CD4-positive, alpha-beta T cell treated with Interleukin-17A for 1 hour (primary cell): ENCODE results near the gene ATP1B3.
"Not testable (repeated sequence)": the region's sequence is repeated elsewhere in the genome, so short reads cannot be mapped to it uniquely, and the experiment has no call there.

Experiments
- DNase-seq: peaks from one replicate; pipeline ENCODE4 v3.0.0-alpha.2; 2020

The ATP1B3 gene

DNA sequence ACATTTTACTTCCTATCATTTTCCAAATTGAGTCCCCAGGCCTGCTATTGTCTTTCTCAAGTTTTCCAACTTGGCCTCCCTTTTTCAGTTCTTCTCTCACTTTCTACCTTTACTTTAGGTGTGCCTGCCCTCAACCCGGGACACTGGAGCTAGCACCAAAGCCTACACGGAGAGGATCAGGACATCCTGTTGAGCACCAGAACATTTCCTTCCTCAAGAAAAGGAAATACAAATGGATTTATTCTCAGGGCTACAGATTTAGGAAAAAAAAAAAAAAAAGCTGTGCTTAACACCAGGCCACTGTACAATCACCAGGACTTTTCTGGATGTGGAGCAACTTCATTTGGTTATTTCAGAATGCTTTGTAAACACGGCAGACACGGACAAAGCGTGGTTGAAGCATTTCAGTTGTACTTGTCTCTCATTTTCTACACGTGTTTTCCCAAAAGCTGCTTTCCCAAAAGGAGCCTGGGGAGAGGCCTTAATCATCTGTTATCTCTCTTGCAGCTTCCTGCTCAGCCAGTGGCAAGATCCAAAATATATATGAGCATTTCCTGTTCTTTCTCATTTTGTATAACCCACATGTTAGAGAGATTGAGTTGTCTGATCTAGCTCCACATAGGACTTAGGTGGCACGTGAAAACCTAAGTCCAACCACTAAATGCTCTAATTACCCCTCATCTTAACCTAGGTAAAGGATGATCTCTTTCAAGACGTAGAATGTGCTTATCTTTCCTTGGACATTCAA lies 15.5 kb upstream of the ATP1B3 start:
- no peak for DNase-seq

DNA sequence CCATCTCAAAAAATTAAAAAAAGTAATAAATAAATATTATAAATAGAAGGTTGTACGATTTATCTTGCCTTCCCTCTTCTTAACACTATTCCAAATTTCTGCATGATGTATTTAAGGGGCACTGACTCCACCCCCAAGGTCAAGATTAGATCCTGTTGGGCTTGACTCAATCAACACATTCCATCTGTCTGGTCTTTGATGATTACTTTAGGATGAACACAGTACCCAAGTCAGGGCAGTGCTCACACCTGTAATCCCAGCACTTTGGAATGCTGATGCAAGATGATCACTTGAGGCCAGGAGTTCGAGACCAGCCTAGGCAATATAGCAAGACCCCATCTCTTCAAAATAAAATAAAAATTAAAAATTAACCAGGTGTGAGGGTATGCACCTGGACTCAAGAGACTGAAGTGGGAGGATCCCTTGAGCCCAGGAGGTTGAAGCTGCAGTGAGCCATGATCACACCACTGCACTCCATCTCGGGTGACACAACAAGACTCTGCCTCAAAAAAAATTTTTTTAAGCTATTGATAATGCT lies 14.1 kb upstream of the ATP1B3 start:
- no peak for DNase-seq

DNA sequence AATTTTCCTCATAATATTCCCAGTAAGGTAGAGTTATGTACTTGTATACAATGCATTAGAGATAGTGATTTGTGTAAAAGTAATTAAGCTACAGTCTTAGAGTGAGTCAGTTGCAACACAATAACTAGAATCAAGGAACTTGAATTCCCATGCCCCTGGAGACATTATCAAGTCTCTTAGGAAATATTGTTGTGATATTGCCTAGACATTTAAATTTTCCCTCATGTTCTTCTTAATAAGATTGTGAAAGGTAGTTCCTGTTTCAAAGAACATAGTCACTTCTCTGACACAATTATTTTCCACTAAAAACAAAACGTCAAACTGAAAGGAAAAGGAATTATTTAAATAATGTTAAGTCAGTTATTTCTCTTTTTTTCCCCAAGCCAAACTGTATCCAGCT lies 13.0 kb upstream of the ATP1B3 start:
- no peak for DNase-seq

DNA sequence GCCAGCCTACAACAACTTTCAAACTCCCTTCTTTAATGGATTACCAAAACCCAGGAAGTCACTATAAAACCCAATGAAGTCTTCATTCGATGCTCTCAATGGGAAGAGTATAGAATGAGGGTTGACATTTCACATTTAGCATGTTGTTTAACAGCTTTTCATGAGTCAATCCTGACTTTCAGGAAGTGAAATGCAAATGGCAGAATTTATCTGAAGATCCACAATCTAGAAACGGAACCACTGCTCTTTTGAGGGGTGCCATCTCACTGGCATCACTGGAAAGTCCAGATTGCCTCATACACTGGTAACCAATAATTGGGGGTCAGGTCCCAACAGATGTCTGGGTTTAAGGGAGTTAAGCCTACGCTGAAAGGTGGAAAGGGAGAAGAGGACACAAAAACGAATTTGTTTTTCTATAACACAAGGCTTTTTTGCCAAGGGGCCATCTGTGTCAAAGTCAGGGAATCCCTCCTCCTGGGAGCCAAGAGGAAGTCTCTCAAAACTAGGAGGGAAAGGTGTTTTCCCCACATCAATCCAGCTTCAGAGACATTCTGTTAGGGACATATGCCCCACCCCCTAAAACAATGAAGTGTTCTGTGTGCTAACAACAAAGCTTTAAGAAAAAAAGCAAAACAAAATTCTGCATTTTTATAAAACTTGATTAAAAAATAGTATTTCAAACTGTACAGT lies 12.0 kb upstream of the ATP1B3 start:
- no peak for DNase-seq

DNA sequence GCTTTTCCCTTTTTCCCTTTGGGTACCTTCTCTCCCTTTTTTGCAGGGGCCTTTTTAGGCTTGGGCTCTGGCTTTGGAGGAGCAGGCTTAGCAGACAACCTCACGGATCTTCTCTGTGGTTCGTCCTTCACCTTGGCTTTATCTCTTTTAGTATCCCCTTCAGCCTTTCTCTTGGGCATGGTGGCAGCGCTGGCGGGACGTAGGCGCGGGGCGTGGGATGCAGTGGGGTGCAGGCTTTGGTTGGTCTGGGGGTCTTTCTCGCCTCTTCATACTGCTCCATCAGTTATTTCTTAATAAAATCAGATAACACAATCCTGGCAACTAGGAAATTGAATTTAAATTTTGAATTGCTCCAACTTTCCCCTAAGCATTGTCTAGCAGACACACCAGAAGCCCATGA lies 11.3 kb upstream of the ATP1B3 start:
- DNase-seq, result no peak

DNA sequence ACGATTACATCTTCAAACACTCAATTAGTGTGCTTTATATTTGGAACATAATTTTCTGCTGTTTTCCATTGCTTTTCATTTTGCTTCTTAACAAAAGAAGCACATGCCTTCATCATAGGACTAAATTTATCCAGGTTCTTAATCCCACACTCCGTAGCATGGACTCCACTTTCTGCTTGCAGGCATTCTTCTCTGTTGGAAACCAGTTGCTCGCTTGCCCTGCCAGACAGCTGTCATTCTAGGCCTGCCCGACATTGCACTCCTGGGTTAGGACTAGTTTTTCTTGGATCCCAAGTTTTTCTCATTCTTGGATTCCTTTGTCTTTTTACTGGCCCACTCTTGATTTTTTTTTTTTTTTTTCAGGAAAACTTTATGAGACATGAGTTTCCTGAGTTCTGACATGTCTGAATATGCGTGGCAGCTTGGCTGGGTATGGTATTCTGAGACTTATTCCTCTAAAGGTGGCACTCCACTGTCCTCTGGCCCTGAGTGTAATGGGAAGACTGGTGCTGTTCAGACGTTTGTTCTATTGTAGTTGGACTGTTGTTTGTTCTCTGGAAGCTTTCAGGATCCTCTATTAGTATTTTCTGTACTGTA lies 6.3 kb upstream of the ATP1B3 start:
- DNase-seq, result no peak

DNA sequence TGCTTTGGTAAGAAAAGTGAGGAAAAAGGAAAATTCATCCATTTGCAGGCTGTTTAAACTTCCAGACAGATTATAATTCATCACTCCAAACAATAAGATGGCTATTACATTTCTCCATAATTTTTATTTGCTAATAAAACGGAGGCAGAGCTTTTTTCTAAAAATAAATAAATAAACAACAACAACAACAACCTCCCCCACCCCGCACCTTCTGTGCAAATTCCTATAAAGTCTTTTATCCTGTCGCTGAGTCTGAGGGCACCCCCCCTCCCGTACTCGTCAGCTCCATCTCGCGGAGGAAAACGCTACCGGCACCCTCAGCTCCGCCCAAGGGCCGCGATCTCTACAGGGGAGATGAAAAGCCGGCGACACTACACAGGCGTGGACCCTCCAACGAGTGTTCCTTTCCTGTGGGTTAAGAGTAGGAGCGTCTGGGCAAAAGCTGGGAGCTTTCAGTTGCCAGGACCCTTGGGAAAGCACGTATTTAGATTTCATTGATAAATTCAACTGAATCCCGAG lies 1.0 kb upstream of the ATP1B3 start:
- DNase-seq, result peak; percentile 86

DNA sequence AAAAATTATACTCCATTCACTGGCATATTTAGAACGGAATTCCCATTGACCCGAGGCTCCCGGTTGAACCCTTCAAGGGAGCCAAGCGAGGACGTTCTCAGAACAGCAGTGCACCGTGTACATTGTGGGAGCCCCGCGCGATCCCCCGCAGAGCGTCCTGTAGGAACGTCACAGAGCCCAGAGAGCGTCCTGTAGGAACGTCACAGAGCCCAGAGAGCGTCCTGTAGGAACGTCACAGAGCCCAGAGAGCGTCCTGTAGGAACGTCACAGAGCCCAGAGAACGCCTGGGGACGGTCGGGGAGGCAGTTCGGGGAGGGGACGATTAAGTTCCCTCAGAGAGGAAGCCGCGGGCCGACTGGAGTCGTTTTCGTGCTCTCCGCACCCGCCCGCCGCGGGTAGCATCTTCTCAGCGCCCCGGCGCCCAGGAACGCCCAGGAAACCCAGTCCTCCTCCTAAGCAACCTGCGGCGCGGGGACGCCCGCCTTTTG lies 506 bp upstream of the ATP1B3 start:
- no peak for DNase-seq

DNA sequence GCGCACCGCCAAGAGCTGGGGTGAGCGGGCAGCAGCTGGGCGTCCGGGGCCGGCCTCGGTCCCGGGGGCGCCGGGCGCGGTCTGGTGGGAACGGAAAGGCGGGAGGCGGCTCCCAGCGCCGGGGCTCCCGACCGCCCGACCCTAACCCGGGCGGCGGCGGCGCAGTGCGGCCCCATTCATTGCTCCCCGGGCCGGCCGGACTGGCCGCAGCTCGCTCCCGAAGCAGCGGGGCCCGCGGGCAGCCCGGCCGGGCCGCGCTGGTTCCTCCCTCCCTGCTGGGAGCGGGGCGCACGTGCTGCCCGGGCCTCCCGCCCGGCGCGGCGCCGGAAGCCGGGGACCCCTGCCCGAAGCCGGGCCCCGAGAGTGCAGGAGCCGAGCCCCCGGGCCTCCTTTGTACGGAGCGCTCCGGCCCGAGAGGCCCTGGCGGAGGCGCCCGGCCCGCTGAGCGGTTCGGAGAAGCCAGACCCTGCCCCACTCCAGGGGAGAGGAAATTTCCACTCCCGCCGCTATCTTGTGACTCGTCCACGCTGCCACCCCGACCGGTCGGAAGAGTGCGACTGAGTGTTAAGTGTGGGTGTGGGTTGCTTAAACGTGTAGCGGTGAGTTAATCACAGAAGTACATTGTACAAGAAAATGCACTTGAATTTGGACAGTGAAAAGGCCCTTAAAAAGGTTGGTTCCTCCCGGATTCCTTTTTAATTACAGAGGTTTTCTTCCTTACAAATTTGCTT lies 613 bp downstream of the ATP1B3 start:
- peak; percentile 65 for DNase-seq

DNA sequence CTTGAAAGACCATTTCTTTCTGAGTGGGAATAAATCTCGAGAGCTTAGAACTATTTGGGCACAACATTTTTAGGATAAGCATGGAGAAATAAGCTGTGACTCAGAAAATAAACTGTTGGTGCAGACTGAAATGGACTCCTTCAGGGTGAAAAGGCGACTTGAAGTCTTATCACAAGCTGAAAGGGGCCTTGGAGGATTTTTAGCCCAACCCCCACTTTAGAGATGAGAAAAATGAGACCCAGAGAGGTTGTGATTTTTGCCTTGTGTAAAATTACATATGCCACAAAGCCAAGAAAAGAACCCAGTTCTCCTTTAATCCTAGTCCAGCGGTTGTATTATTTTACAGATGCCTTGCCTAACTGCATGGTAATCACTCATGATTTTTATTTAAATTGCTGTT lies 1.5 kb downstream of the ATP1B3 start:
- no peak for DNase-seq

DNA sequence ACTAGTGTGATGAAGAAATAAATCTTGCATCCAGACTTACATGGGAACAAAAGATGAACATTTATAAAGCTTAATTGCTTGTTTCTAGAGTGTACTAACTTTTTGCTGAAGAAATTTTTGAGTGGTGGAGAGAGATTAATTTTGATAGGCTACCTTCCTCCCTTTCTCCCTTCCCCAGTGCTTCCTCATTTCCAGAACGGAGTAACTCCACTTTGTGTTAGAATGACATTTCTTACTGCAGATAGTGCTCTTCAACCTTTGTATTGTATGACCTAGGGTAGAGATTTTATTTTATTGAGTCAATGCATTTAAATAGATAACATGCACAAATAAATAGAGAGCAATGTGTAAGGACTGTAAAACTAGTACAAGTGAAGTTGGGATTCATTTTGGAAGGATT lies 1.9 kb downstream of the ATP1B3 start:
- DNase-seq, result no peak

DNA sequence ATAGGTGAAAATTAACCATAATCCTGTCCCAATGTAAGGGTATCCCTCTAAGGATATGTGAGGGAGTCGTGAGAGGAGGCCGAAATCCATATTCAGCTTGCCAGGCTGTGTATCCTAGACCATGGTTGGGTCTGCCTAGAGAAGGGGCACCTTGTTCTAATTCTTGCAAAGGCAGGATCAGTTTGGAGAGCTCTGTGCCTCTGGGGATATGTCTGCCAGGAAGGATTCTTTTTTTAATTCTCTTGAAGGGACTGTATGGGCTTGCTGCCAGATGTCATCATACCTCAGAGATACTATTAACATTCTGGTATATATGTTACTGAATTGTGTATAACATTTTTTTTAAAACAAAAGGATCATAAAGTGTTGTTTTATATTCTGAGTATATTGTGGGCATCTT lies 2.4 kb downstream of the ATP1B3 start:
- no peak for DNase-seq

DNA sequence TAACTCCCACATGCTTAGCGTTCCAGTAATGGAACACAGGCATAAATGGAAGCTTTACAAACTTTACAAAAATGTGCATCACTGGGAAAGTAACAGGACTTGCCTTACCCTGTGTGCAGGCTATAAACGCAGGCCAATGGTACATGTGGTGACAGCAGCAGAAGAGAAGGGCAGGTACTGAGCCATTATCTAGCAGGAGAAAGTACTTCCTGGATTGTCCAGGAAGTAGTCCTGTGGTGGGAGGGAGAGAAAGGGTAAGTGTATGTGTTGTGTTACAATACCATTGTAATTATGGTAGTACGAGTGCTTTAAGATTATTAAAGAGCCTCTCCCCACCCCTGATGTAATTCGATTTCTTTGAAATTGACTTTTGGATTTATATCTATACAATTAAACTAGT lies 5.3 kb downstream of the ATP1B3 start:
- no peak for DNase-seq

DNA sequence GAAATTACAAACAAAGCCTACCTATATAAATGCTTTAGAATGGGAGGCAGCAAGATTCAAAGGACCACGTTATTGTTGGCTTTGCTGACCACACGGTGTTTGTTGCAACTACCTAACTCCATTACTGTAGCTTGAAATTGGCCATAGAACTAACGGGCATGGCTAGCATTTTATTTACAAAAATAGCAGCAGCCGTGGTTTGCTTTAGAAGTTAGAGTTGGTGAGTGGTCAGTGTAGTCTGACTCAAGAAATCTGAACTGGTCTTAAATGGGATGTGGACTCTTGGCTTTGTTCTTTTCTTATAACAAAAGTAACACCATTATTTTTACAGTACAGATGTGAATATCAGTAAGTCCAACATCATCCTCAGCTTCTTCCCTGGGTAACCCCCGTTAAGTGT lies 10.6 kb downstream of the ATP1B3 start:
- DNase-seq, result no peak

DNA sequence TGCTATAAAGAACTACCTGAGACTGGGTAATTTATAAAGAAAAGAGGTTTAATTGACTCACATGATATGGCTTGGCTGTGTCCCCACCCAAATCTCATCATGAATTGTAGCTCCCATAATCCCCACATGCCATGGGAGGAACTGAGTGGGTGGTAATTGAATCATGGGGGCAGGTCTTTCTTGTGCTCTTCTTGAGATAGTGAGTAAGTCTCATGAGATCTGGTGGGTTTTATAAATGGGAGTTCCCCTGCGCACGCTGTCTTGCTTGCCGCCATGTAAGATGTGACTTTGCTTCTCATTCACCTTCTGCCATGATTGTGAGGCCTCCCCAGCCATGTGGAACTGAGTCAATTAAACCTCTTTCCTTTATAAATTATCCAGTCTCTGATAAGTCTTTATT lies 12.1 kb downstream of the ATP1B3 start:
- DNase-seq, result not testable (repeated sequence)

DNA sequence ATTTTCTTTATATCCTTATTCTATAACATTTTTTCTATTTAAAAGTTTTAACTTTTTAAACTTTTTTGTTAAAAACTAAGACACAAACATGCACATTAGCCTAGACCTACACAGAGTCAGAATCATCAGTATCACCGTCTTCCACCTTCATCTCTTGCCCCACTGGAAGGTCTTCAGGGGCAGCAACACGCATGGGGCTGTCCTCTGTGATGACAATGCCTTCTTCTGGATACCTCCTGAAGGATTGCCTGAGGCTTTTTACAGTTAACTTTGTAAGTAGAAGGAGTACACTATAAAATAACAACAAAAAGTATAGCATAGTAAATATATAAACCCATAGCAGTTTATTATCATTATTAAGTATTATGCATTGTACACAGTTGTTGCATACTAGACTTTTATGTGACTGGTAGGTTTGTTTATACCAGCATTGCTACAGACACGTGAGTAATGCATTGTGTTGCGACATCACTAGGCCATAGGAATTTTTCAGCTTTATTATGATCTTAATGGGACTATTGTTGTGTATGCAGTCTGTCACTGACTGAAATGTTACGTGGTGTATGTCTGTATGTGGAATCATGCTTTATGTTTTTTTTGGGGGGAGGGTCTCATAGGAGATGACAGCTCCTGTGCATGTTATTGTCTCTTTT lies 18.2 kb downstream of the ATP1B3 start:
- DNase-seq, result no peak

DNA sequence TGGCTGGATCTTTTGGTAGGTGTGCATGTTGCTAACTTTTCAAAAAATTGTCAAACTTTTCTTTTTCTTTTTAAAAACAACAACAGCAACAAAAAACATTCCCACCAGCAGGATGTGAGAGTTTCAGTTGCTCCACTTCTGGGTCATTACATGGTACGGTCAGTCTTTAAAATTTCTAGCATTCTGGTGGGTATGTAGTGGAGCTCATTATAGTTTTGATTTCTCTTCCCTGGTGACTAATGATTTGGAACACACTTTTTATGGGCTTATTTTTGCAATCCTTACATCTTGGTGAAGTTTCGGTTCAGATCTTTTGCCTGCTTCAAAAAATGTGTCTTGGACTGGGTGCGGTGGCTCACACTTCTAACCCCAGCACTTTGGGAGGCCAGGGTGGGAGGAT lies 19.3 kb downstream of the ATP1B3 start:
- no peak for DNase-seq

DNA sequence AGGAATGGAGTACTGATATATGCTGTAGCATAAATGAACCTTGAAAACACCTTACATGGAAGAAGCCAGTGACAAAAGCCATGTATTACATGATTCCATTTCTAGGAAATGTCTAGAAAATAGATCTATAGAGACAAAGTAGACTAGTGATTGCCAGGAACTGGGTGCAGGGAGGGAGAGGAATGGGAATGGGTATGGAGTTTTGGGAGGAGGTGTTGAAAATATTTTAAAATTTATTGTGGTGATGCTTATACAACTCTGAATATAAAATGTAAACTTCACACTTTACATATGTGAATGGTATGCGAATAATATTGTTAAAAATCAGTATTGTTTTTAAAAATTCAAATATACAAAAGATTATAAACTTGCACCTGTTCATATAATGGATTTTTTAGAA lies 22.5 kb downstream of the ATP1B3 start:
- no peak for DNase-seq

DNA sequence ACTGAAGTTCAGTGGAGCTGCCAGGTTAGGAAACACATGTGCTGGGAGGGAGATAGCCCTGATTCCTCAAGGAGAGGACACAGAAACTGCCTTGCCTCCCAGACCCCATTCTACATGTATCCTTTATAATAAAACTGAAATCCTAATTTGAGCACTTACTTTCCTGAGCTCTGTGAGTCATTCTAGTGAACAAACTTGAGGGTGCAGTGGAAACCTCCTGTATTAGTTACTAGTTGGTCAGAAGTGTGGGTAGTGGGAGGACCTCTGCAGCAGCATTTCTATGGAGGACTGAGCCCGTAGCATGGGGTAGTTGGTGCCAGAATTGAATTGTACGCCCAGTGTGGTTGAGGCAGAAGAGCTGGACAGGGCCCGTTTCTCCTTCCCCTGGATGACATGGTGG lies 23.9 kb downstream of the ATP1B3 start:
- no peak for DNase-seq

DNA sequence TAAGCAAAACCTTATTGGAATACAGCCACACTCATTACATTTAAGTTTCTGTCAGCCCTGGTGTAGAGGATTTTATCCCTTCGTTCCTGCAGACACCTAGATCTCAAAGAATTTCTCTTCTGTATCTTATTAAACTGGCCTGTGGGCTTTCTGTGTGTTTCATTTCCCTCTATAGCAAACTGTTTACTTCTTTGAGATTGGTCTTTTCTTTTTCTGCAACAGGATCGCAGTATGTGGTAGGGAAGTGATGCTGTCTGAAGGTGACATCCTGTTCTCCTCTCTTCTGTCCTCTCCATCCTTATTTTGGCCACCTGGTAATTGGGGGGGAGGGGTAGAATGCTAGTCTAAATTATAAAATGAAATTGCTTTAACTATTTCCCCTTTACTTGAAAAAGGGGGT lies 25.5 kb downstream of the ATP1B3 start:
- no peak for DNase-seq

DNA sequence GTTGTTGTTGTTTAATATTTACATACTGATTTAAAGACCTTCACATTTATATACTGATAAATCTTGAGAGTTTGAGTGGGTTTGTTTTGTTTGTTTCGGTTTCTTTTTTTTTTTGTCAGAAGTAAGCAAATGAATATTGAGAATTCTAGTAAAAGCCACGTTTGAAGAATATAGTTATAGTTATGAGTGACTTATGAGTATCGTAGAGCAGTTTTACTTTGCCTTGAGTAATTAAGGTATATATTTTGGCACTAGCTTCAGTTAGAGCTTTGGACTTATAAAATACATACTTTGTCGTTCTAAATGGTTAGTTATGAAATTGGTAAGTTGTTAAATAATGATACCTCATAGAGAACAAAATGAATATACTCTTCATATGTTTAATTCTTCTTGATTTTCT lies 27.8 kb downstream of the ATP1B3 start:
- no peak for DNase-seq

DNA sequence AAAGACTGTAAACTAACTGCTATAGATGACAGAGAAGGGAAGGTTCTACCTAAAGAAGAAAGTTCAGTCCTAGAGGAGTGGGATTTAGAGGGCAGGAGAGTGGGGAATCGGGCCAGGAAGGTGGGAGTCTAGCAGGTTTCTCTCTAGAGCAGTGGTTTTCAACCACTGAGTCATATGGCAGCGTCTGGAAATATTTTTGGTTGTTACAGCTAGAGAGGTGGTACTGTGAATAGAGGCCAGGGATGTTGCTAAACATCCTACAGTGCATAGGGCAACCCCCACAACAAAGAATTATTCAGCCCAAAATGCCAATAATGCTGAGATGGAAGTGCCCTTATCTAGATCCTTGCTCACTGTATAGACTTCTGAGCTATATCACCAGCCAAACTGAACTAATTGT lies 28.7 kb downstream of the ATP1B3 start:
- DNase-seq, result no peak

DNA sequence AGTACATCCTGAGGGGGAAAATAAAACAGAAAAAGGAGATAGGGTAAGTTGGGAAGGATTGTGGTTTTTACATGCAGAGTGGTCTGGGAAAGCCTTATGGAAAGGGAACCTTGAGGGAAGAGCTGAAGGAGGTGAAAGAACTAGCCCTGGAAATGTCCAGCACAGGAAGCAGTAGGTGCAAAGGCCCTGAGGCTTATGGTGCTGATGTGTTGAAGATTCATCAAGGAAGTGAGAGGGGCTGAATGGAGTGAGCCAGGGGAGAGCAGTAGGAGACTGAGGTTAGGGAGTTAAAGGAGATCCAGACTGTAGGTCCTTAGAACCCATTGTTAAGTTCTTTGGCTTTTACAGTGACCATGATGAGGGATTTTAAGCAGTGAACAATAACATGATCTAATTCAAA lies 33.0 kb downstream of the ATP1B3 start:
- no peak for DNase-seq
